RKO (cell line): ENCODE measurements around the gene ATP2B2.

Experiments used
- DNase-seq: peaks from one replicate; pipeline ENCODE4 v3.0.0-alpha.2; 2016; ENCODE audit warnings: low spot score

Gene ATP2B2

GRCh38 chr3:10360478-10360877, 144.9 kb downstream of the ATP2B2 start:
- no peak for DNase-seq

DNA sequence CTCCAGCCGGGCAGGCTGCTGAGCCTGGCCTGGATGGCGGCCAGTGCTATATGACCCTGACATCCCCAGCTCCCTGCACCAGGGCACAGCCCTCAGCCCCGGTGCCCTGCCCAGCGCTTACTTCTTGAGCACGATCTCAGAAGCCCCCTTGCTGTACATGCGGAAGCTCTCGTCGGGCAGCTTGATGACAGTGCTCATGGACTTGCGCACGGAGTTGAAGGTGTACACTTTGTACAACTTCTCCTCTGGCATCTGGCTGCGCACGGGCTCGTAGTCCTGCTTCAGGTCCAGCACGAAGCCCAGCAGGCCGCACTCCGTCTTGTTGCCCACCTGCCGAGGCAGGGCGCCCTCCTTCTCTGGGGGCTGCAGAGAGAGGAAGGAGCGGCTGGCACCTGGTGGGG, 145.6 kb downstream of the ATP2B2 start:
- DNase-seq, result no peak

- DNase-seq, result no peak
These were observed 146.9 kb downstream of the ATP2B2 start for GRCh38 chr3:10358309-10358980.

DNA sequence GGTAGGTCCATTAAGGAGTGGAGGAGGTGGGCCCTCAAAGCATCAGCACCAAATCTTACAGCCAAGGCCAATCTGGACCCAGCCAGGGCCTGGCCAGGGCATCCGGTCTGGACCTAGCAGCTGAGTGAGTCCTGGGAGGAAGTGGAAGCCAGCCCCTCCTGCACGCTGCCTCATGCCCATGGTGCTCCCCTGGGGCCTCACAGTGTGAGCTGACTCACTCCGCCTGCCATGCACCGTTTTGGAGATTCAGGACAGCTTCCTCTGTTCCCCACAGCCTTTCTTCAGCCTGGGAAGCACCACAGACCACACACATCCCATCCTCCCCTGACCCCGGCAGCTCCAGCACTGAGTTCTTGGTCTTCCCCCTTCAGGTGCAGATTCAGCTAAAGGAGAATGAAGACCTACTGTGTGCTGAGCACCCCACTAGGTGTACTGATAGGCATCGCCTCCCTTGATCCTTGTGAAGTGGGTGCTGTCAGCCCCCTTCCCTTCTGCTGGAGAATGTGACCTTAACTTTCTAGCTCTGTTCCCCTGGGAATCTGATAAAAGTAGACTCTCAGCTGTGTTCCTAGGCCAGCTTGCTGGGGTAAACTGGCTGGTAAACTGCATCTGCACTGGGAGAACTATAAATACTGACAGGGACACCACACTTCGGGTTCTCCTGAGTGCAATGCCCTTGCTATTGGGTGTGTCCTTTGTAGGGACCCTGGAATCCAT, 147.6 kb downstream of the ATP2B2 start:
- DNase-seq, result peak; percentile 47

- DNase-seq, result no peak
These were observed 148.3 kb downstream of the ATP2B2 start for GRCh38 chr3:10357095-10357494.

DNA sequence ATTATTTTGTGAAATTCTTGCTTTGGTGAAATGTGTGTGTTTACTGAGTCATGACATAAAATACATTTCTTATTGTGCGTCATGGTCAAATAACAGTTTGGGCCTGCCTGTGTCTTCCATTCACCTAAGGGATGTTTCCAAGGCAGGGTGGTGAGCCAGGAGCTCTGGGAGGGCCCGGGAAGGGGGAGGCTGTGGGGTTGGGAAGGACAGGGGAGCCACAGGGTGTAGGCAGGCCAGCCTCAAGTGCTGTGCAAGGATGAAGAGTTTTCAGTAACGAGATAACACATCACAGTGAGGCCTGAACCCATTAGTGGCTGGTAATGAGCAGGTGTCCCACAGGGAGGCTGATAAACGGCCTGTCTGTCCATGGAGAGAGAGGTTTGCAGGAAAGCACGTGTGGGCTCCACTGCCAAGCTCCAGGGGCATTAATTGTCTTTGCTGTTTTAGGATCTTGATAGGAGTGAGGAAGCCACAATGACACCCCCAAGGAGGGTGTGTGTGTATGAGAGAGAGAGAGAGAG, 148.9 kb downstream of the ATP2B2 start:
- no peak for DNase-seq

GRCh38 chr3:10354361-10355015, 150.9 kb downstream of the ATP2B2 start:
- no peak for DNase-seq

- DNase-seq, result no peak
These were observed 151.6 kb downstream of the ATP2B2 start for GRCh38 chr3:10353661-10354360.

DNA sequence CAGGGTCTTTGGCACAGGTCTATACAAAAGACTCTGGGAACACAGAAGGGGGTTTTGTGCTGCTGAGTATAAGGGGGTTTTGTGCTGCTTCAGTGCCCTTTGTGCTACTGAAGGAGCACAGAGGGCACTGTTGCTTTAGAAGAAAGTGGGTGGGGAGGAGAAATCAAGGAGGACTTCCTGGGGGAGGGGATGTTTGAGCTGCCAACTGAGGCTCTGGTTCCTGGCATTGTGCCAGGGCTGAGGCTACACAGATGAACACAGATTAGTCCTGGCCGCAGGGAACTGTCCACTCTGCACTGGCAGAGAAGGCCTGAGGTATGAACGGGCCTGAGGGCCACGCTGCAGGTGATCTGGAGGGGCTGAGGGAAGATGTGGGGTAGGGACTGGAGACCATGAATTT, 152.2 kb downstream of the ATP2B2 start:
- no peak for DNase-seq

- DNase-seq, result no peak
These were observed 153.1 kb downstream of the ATP2B2 start for GRCh38 chr3:10352146-10352911.

- no peak for DNase-seq
These were observed 154.2 kb downstream of the ATP2B2 start for GRCh38 chr3:10351013-10351735.

DNA sequence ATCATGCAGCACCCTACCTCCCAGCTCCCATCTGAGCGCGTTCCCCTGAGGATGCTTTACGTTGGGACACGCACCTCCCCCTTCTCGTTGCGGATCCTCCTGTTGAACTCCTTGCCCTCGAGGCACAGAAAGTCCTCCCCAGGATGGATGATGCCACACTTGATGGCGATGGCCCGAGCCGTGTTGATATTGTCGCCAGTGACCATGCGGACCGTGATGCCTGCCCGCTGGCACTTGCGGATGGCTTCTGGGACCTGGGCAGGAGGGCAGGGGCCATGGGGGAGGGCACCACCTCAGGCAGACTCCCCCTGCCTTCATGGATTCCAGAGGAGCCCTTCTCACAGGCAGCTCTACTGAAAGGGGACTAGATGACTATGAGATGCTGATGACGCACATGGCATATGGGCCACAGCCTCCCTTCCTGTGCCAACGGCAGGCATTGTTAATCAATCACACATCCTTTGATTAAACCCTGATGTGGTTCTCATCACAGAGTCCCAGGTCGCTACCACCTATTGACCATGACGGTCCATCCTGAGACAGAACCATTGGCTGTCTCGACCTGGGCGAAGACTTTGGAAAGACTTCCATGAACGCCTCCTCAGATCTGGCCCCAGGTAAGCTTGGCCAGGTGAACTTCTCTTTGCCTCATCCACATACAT, 154.9 kb downstream of the ATP2B2 start:
- no peak for DNase-seq

DNA sequence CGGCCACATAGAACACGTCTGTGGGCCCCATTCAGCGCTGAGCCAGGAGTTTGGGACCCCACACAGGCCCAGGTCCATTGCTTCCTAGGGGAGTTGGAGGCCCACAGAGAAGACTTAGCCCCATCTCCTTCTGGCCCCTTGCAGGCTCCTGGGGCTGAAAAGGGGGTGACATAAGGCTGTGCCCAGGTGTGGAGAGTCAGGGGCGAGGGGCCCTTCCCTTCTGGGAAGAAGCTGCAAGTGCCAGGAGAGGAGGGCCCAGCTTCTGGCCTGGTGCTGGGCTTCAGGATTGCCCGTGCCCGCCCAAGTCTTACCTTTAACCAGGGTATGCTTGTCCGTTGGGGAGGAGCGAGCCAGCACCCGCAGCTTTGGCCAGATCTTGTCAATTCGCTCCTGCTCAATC, 155.6 kb downstream of the ATP2B2 start:
- no peak for DNase-seq

- DNase-seq, result no peak
These were observed 157.0 kb downstream of the ATP2B2 start for GRCh38 chr3:10348404-10348721.

- no peak for DNase-seq
These were observed 157.6 kb downstream of the ATP2B2 start for GRCh38 chr3:10347648-10348403.

GRCh38 chr3:10345911-10346310, 159.5 kb downstream of the ATP2B2 start:
- DNase-seq, result no peak

GRCh38 chr3:10344944-10345575, 160.3 kb downstream of the ATP2B2 start:
- no peak for DNase-seq

DNA sequence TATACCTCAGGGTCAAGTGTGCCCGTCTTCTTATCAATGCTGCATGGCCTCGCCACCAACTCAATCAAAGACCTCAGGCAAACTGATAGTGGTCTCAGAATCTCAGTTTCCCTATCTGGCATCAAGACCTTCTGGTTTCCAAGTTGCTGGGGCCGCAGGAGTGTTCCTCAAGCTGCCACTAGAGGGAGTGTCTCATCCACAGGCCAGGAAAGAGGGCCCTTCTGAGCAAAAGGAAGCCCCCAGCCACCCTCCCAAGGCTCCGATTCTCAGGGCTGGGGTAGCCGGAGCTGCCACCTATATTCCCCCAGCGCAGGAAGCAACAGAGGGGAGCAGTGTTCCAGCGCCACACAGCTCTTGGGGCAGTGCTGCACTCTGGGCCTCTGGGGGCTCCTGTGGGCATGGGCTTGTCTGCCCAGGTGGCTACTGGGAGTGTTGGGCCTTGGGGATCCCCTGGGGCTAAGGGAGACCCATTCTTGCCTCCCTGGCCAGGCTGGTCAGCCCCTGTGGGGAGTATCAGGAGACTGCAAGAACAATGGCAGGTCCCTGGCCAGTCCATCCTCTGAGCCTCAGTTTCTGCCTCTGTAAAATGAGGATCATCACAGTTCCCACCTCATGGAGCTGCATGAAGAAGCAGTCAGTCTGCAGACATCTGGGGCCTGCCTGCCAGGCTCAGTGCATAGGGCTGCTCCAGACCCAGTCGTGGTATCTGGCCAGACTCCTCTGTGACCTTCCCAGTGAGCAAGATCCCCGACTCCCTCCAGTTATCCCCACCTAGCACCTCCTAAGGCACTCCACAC, 161.0 kb downstream of the ATP2B2 start:
- peak; percentile 31 for DNase-seq

DNA sequence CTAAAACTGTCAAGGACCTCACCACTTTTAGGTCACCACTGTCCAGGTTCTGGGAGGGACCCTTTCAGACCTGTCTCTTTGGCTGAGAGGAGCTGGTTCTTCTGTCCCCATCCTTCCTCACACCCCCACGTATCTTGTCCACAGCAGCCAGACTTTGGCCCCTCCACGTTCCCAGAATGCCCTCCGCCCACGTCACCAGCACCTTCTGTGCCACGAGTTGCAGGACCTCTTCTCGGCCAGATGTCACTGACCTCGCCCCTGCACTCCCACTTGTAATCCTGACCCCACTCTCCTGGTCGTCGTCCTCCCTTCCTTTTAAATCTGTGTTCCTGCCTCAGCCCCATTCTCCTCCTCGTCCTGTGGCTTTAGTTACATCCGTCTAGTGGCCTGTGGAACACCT, 161.9 kb downstream of the ATP2B2 start:
- DNase-seq, result no peak
